T1000 (cell line): Measurements from ENCODE around the gene GINS2.

Experiments
- DNase-seq: peaks from one replicate; lab custom pipeline; 2025; ENCODE audit warnings: mixed read lengths; lab: John Stamatoyannopoulos, UW

Gene GINS2

DNA sequence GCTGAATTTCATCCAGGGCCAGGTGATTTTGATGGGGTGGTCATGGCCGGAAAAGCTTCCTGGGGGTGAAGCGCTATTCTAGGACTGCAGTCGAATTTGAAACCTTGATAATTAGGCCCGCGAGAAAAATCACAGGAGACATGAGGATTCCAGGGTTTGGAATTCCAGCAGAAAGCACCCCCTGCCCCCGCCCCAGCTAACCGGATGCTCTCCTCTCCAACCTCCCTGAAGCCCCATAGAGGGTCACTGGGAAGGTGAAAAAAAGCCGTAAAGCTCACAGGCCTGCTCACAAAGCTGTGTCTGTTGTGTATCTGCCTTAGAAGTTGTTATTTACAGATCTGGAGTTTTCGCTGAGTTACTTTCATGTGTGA lies 1.2 kb upstream of the GINS2 start:
- DNase-seq, result no peak

DNA sequence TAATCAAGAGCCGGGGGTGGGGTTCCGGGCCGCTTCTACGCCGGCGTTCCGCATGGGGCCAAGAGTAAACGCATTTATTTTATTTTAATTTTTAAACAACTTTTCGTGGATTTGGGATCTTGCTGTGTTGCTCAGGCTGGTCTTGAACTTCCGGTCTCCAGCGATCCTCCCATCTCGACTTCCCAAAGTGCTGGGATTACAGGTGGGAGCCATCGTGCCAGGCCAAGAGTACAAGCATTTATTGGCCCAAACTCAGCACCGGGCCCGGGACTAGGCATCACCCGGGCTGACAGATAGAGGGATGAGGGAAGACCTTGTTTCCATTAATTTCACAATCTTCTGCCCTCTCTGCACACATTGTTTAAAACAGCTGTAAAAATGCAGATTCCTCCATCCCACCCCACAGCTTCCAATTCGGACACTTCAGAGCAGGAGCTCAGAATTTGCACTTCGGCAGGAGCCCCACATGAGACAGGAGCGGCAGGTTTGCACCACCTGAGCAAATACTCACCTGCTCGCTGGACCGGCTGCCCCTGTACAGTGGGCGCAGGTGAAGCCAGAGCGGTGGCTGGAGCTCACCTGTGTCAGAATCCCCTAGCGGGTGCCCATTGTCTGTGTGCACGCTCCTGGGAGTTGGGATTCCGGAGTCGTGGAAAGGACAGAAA lies 663 bp upstream of the GINS2 start:
- DNase-seq, result no peak

DNA sequence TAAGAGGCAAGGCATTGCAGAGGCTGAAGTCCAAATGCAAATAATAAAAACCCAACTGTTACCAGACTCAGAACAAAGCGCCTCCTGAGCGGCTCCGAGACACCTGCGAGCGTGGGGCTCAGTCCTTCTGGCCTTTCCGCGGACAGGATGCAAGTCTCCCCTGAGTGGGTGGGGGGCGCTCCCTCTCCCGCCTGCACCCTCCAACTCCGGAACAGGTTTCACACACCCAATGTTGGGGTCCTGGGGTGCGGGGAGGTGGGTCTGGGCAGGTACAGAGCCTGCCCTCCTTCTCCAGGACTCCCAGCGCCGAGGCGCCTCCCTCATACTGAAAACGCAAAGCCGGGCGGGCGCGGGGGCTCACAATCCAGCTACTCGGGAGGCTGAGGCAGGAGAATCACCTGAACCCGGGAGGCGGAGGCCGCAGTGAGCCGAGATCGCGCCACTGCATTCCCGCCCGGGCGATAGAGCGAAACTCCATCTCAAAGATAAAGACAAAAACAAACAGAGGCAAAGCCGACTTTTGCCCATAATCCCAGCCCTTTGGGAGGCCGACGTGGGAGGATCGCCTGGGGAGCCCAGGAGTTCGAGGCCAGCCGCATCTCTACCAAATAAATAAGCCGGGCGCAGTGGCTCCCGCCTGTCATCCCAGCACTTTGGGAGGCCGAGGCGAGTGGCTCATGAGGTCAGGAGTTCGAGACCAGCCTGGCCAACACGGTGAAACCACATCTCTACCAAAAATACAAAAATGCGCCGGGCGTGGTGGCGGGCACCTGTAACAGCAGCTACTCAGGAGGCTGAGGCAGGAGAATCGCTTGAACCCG lies 893 bp downstream of the GINS2 start:
- DNase-seq, result no peak

DNA sequence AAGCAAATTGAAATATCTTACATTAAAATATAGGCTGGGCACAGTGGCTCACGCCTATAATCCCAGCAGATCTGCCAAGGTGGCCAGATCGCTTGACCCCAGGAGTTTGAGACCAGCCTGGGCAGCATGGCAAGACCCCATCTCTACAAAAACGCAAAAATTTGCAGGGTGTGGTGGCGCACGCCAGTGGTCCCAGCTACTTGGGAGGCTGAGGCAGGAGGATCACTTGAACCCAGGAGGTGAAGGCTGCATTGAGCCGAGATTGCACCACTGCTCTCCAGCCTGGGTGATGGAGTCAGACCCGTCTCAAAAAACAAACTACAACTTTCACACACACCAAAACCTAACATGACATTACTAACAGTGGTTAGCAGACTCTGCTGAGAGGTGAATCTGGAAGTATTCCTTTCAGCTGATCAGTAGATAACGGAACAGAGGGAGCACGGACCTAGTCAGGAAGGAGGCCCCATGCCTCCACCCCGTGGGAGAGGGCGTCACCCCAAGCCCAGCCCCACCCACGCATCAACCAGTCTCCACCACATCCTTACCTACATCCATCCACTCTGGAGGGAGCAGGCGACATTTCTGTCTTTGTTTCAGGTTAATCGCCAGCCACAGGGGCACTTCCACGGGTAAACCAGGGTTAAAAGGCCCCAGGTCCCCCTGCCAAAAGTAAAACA lies 1.7 kb downstream of the GINS2 start:
- DNase-seq, result no peak

DNA sequence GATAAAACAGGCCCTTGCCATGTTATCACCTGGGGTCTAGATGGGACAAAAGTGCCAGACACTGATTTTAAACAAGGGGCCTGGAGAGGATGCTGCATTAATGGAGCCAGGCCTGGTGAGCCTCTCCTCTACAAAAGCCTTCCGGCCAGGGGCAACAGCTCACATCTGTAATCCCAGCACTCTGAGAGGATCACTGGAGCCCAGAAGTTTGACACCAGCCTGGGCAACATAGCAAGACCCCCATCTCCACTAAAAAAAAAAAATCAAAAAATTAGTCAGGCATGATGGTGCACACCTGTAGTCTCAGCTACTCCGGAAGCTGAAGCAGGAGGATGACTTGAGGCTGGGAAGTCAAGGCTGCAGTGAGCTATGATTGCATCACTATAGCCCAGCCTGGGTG lies 3.5 kb downstream of the GINS2 start:
- no peak for DNase-seq

DNA sequence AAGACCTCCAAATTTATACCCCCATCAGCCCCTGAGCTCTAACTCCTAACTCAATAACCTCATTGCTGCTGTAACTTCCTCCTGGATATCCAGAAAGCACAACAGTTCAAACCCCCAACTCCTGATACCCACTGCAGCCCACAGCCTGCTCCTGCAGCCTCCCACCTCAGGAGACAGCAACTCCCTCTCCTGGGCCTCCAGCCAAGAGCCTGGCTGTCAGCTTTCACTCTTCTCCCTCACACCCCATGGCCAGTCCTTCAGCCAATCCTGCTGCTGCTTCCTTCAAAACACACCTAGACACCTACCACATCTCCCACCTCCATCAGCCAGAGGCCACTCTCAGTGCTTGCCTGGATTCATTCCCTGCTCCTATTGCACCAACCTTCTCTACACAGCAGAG lies 5.4 kb downstream of the GINS2 start:
- no peak for DNase-seq

DNA sequence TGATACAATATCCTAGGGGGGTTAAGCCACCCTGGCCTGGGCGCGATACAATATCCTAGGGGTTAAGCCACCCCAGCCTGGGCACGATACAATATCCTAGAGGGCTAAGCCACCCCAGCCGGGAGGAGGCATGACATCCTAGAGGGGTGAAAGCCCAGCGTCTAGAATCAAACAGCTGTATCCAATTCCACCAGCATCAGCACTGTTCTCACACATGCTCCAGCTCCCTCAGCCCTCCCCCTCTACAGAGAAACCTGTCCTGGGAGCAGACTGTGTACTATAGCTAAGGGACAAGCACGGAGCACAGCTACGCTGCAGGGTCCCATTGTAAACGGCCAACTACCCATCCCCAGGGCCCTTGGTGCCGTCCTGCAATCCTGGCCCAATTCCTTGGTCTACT lies 6.2 kb downstream of the GINS2 start:
- no peak for DNase-seq

DNA sequence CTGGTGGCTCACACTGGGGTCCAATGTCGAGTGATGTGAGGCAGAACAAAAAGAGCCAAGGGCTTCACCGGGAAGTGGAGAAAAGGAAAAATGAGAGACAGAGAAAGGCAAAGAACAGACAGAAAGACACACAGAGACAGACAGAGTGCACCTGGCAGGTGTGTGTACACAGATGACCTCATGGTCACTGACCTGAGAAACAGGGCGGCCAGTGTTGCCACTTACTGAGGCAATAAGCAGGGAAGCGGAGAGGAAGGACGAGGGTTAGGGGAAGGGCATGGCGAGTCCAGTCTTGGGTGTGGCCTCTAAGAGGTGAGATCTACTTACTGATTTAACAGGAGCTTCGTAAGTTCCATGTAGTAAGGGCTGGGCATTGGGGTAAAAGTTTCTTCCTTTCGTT lies 7.5 kb downstream of the GINS2 start:
- no peak for DNase-seq

DNA sequence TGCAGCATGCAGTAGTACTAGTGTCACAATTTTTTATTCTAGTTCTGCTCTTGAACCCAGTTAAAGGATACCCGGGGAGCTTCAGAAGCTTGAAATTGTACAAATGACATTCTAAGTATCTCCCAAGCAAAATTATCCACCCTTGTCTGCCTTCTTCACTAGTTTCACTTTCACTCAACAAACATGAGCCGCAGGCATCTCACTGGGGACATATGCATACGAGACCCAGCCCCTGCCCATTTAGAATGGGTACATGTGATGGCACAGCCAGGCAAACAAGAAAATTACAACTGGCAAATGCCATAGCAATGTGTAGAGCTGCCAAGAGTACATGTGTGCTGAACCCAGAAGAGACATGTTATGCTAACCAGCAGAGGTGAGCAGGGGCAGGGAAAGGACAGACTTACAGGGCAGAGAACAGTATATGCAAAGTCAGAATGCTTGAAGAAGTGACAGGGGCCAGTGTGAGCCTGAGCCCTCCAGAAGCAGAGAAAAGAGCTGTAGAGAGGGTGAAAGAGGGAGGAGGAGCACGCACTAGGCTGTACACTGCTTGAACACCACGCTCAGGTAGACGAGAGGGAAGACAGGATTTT lies 8.3 kb downstream of the GINS2 start:
- no peak for DNase-seq

DNA sequence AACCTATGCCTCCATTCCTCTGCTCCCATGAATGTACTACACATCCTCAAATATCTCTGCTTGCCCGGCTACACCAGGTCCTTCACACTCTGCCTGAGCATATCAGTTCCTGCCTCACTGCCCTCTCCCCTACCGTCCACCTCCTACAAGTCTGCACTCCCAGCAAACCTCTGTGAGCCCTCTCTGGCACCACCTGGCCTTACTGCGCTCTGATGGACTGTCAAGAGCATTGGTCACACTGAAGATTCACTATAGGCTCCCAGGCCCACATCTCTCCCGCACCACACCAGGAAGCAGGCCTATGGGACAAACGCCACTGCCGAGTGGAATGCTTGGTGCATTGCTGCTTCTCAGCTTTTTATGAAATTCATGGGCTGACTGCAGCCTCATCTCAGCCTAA lies 8.9 kb downstream of the GINS2 start:
- DNase-seq, result no peak

DNA sequence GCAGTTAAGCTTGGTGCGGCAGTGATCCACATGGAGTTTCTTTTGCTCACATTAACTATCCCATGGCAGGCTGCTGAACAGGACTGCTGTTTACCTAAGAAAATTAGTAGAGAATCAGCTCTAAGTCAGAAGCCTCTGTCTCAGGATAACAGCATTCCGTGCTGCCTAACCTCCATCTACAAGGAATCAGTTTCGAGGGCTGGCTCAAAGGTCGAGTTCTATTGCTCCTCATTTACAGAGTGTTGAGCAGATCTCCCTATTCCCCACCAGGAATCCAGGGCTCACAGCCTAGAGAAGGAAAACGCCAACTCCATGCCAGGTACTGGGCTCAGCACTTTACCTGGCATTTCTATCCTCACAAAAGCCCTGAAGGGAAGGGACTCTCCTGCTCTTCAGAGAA lies 9.9 kb downstream of the GINS2 start:
- DNase-seq, result no peak

DNA sequence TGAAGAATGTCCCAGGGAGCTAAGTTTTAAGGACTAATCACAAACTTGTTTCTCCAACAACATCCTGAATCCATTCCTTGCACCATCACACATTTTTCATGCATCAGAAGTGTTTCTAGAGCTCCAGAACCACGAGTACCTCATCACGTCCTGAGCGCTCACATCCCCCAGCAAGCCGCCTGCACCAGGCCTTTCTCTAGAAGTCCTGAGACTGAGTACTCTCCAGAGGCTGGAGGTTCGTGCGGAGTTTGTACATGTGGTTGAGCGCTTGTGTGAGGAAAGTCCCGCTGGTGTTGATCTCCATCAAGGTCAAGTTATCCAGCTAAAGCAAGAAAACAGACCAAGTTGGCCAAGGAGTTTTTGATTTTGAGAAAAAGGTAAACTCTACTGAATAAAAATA lies 10.7 kb downstream of the GINS2 start:
- no peak for DNase-seq

DNA sequence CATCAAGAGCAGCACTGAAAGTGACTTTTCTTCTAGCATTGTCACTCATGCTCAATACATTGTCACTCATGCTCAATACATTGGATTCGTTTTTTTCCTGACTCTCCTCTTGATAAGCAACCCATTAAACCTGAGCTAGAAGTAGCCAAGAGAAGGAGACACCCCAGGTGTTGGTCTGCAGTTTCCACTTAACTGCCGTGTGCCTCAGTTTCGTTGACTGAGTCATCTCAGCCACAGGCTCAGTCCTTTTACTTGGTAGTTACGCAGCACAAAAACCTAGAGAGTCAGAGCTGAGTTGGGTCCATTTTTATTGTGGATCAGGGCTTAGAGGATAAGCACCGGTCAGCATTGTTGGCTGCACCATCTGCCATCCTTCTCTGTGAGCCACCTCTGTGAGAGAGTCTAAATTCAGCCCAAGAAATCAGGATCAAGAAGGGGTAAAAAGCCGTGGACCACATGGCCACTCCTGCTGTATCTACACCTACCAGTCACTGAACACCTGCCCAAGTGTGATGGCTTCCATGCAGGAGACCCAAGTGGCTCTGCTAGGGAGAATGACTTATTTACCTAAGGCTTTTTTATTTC lies 11.3 kb downstream of the GINS2 start:
- DNase-seq, result no peak

DNA sequence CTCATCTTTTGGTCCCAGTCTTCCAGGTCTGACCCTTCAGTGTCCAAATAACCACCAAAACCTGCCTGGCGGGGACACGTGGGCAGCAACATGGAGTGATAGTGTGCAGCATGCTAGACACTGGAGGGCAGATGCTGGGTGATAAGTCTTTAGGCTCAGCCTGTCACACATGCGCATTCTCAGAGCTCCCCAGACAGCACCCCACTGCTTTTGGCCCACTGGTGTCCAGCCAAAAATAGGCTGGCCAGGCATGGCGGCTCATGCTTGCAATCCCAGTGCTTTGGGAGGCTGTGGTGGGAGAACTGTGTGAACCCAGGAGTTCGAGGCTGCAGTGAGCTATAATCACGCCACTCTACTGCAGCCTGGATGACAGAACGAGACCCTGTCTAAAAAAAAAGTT lies 12.3 kb downstream of the GINS2 start:
- no peak for DNase-seq

DNA sequence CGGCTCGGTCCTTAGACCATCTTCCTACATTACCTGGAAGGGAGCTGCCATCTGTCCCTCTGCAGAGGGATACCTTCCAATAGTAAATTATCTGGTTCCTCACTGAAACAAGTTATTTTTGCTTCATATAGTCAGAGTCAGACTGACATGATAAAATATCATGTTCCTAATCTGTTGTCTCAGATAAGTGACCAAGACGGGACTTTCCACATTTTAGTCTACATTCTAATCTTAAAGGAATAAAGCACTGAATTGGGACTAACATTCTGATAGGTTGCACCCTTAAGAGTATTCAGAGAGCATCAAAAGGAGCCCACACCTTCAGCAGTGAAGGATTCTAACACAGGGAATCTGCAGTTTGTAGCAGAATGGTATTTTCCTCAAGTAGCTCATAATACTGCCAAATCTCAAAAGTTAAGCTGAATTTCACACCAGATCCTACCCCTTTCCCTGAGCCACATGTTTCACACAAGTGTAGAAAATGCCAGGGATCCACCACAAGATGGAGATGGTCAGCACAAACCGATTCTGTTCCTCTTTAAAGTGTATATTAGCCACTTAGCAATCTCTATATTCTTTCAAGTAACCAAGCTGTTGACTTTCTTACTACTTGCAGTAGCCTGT lies 13.4 kb downstream of the GINS2 start:
- no peak for DNase-seq

DNA sequence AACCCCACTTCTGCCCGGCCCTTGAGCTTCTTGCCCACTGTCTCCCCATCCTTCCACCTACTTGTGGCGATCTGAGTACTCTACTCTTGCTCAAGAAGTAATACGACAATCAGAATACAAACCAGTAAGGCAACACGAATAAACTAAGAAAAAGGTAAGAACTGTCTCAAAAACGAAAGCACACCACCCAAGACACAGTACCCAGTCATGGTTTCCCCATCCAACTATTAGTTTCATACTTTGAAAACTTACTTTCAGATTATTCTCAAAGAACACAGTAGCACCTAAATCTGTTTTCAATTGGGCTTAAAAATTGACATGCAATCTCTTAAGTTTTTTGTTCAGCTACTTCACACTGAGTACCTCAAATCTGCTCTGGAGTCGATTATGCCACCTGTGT lies 13.9 kb downstream of the GINS2 start:
- no peak for DNase-seq

DNA sequence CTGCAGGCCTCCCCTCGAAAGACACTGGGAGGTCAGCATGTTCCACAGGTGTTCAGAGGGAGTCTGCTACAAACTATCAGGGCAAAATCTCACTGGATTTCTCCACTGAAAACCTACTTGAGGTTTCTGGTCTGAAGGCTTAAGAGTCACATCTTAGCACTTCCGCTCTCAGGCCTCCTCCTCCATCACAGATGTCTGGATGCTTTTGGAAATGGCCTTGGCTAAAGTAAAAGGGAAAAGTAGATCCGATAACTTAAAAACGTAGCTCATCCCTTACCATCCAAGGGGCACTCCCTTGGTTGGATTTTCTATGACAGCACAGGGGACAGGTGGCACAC lies 14.4 kb downstream of the GINS2 start:
- no peak for DNase-seq

DNA sequence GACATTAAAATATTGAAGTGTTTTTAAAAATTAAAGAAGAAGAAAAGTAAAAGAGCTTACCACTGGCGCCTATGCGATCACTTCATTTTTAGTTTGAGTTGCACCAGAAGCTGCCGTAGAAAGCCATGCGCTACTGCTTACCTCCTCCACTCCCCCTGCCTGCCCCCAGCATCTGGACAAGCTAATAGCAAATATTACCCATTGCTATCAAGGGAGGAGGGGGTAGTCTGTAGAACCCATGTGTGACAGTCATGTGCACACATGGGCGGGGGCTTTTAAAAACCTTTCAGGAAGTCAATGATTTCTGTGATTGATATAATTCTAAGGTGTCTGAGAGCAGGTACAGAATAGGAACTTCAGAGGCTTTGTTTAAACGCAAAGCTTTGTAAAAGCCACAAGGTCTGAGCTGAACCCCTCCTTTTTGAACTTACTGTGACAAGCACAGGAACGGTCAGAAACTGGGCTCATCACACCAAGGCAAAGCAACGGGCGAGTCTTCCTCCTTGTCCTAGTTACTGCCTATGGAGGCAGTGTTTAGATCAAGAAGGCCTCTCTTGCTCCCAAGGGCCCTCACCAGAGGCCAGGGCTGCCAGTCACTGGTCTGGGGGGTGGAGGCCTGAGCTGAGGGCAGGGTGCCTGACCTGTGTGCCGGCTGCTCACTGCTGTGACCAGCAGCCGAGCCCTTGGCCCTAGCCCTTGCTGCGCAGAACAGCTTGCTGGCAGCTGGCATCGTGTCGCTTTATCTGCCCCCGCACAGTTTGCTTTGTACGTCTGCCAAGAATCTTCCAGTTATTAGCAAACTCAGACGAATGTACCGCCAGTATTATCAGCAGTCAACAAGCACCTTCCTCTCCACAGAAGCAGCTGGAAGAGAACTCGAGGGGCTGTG lies 15.0 kb downstream of the GINS2 start:
- no peak for DNase-seq

DNA sequence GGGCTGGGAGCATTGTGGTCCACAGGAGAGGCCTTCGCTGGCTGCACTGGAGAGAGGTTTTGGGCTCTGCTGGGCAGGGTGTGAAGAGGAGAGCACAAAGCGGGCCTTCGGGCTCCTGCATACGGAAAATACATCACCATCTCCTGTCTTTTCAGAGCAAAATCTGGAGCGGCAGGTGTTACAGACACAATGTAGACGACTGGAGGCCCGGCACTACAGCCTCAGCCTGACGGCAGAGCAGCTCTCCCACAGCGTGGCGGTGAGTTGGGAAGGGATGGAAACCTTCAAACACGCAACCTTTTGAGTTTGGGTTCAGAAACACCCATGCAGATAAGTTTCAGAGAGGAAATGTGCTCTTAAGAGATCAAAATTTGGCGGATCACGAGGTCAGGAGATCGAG lies 17.9 kb downstream of the GINS2 start:
- no peak for DNase-seq

DNA sequence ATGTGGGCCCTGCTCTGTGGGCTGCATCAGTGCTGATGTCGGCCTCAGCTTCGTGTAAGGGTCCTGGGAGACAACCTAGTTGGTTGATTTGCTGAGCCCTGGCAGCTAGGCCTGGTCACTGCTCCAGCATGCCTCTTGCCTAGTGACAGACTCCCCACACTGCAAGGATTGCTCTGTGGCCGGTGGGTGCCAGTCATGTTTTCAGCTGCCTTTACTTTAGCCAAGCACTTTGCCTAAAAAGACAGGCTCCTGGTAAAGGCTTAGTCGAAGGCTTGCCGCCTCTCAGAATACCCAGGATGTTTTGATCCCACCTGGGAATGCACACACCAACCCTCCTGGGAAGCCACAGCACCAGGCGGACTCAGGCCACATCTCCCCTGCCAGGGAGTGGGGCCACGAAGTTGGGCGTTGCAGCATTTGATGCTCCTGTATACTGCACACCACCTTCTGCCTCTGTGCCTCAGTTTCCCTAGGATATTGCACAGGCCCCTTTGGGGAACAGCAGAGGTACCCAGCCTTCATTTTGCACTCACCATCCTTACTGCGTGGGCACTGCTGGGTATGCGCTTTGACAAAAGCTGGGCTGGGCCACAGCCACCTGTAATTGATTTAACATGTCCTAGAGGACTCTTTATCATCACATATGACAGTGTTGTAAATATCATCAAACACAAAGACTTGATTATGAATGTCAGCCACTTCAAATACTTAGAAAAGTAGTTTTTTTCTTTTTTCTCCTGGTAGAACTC lies 19.9 kb downstream of the GINS2 start:
- no peak for DNase-seq
